ENCODE measurements around the gene ARHGAP15. TPM values are rescaled to one million over a fixed set of nuclear protein-coding genes. Genes with fewer than 3 reads are reported as not detected.
A peak's percentile ranks its signal among the peaks of the same experiment; 100 is the strongest.

Gene ARHGAP15
- total and polyA plus RNA-seq, 7 experiments from 2014 or later, result 164 to 311 (median 201) TPM

GRCh38 chr2:143476336-143477087 is 347.3 kb downstream of the ARHGAP15 start:
- H3K36me3 Mint-ChIP-seq, result peaks cover 5 to 38% (median 24%) of the 10 kb centered on the region in 5 donors
- intact Hi-C loops (cut with micrococcal nuclease), result no loop called here
- ATAC-seq (no peak), DNase-seq (no peak)
- Histone ChIP-seq H3K27ac (ENCODE audit: low read depth, low read length) (no peak overlapping the region), H3K4me1 (ENCODE audit: control insufficient read depth in 2 of 2, insufficient read depth in 2 of 2, low read length in 2 of 2) (no peaks in the 10 kb centered on the region), H3K9me3 (ENCODE audit: control insufficient read depth in 2 of 3, low read length in 3 of 3) (no peaks in the 10 kb centered on the region), H3K36me3 (ENCODE audit: control insufficient read depth in 2 of 3, insufficient read depth in 3 of 3, low read length in 3 of 3) (no peaks in the 10 kb centered on the region), H3K4me3 (ENCODE audit: low read length) (no peak overlapping the region), H3K27me3 (ENCODE audit: control insufficient read depth in 2 of 2, insufficient read depth in 2 of 2, low read length in 2 of 2) (no peaks in the 10 kb centered on the region)
- POLR2A ChIA-PET, result no interaction called here
- H3K27me3 Mint-ChIP-seq, result no peaks in the 10 kb centered on the region
- CTCF ChIA-PET, result interaction anchor here (0.7 kb wide), 1 partner anchor 39 kb away, joined by 3 read pairs; no protein-coding TSS in a partner anchor
- H3K4me3 Mint-ChIP-seq, result no peak overlapping the region
- H3K27ac Mint-ChIP-seq, result peak overlapping the region in 3 of 9 donors; percentile 28 to 61 (median 30)
- H3K4me1 Mint-ChIP-seq, result peaks cover 15 to 63% (median 52%) of the 10 kb centered on the region in 7 donors
- peaks cover 0 to 1% (median 0%) of the 10 kb centered on the region in 11 donors for H3K9me3 Mint-ChIP-seq

GRCh38 chr2:143477714-143478443 is 348.7 kb downstream of the ARHGAP15 start:
- Mint-ChIP-seq H3K27me3 (no peaks in the 10 kb centered on the region), H3K4me1 (peaks cover 10 to 64% (median 43%) of the 10 kb centered on the region in 7 donors), H3K27ac (peak overlapping the region in 2 of 9 donors; percentile 41 to 74), H3K4me3 (no peak overlapping the region), H3K36me3 (peaks cover 5 to 41% (median 16%) of the 10 kb centered on the region in 5 donors), H3K9me3 (peaks cover 0 to 1% (median 0%) of the 10 kb centered on the region in 11 donors)
- ChIA-PET CTCF (no interaction called here), POLR2A (interaction anchor here (0.8 kb wide), 1 partner anchor 11 kb away, joined by 3 read pairs; no protein-coding TSS in a partner anchor)
- no peak overlapping the region for H3K4me3 ChIP-seq (ENCODE audit: low read length)
- H3K4me1 ChIP-seq (ENCODE audit: control insufficient read depth in 2 of 2, insufficient read depth in 2 of 2, low read length in 2 of 2), result no peaks in the 10 kb centered on the region
- intact Hi-C loops (cut with micrococcal nuclease), result no loop called here
- H3K27me3 ChIP-seq (ENCODE audit: control insufficient read depth in 2 of 2, insufficient read depth in 2 of 2, low read length in 2 of 2), result no peaks in the 10 kb centered on the region
- ATAC-seq, result peak; percentile 54
- H3K9me3 ChIP-seq (ENCODE audit: control insufficient read depth in 2 of 3, low read length in 3 of 3), result no peaks in the 10 kb centered on the region
- no peak for DNase-seq
- no peak overlapping the region for H3K27ac ChIP-seq (ENCODE audit: low read depth, low read length)
- no peaks in the 10 kb centered on the region for H3K36me3 ChIP-seq (ENCODE audit: control insufficient read depth in 2 of 3, insufficient read depth in 3 of 3, low read length in 3 of 3)

- Histone ChIP-seq H3K27me3 (ENCODE audit: control insufficient read depth in 2 of 2, insufficient read depth in 2 of 2, low read length in 2 of 2) (no peaks in the 10 kb centered on the region), H3K36me3 (ENCODE audit: control insufficient read depth in 2 of 3, insufficient read depth in 3 of 3, low read length in 3 of 3) (no peaks in the 10 kb centered on the region), H3K4me3 (ENCODE audit: low read length) (no peak overlapping the region), H3K9me3 (ENCODE audit: control insufficient read depth in 2 of 3, low read length in 3 of 3) (no peaks in the 10 kb centered on the region), H3K27ac (ENCODE audit: low read depth, low read length) (no peak overlapping the region), H3K4me1 (ENCODE audit: control insufficient read depth in 2 of 2, insufficient read depth in 2 of 2, low read length in 2 of 2) (no peaks in the 10 kb centered on the region)
- POLR2A ChIA-PET, result no interaction called here
- Mint-ChIP-seq H3K4me1 (peaks cover 6 to 49% (median 31%) of the 10 kb centered on the region in 7 donors), H3K27ac (peak overlapping the region in 3 of 9 donors; percentile 9 to 46 (median 18)), H3K4me3 (no peak overlapping the region), H3K27me3 (no peaks in the 10 kb centered on the region), H3K9me3 (peaks cover 0 to 1% (median 0%) of the 10 kb centered on the region in 11 donors), H3K36me3 (peaks cover 2 to 31% (median 10%) of the 10 kb centered on the region in 5 donors)
- no peak for DNase-seq
- intact Hi-C loops (cut with micrococcal nuclease), result no loop called here
- no peak for ATAC-seq
- CTCF ChIA-PET, result no interaction called here
Observed at GRCh38 chr2:143480086-143480485, 350.9 kb downstream of the ARHGAP15 start.

GRCh38 chr2:143480601-143481236 is 351.5 kb downstream of the ARHGAP15 start:
- Mint-ChIP-seq H3K27me3 (no peaks in the 10 kb centered on the region), H3K4me1 (peaks cover 3 to 49% (median 29%) of the 10 kb centered on the region in 7 donors), H3K27ac (peak overlapping the region in 1 of 9 donors; percentile 43), H3K4me3 (no peak overlapping the region), H3K36me3 (peaks cover 0 to 30% (median 10%) of the 10 kb centered on the region in 5 donors), H3K9me3 (peaks cover 0 to 1% (median 0%) of the 10 kb centered on the region in 11 donors)
- intact Hi-C loops (cut with micrococcal nuclease), result no loop called here
- Histone ChIP-seq H3K27me3 (ENCODE audit: control insufficient read depth in 2 of 2, insufficient read depth in 2 of 2, low read length in 2 of 2) (no peaks in the 10 kb centered on the region), H3K27ac (ENCODE audit: low read depth, low read length) (no peak overlapping the region), H3K4me3 (ENCODE audit: low read length) (no peak overlapping the region), H3K9me3 (ENCODE audit: control insufficient read depth in 2 of 3, low read length in 3 of 3) (no peaks in the 10 kb centered on the region), H3K4me1 (ENCODE audit: control insufficient read depth in 2 of 2, insufficient read depth in 2 of 2, low read length in 2 of 2) (no peaks in the 10 kb centered on the region), H3K36me3 (ENCODE audit: control insufficient read depth in 2 of 3, insufficient read depth in 3 of 3, low read length in 3 of 3) (no peaks in the 10 kb centered on the region)
- DNase-seq (no peak), ATAC-seq (no peak)
- ChIA-PET CTCF (no interaction called here), POLR2A (no interaction called here)

- POLR2A ChIA-PET, result no interaction called here
- ATAC-seq, result no peak
Observed at GRCh38 chr2:143481237-143481623, 352.0 kb downstream of the ARHGAP15 start.

GRCh38 chr2:143481733-143482132 is 352.5 kb downstream of the ARHGAP15 start:
- H3K36me3 ChIP-seq (ENCODE audit: control insufficient read depth in 2 of 3, insufficient read depth in 3 of 3, low read length in 3 of 3), result no peaks in the 10 kb centered on the region
- H3K27me3 Mint-ChIP-seq, result no peaks in the 10 kb centered on the region
- H3K27ac ChIP-seq (ENCODE audit: low read depth, low read length), result no peak overlapping the region
- ChIA-PET POLR2A (no interaction called here), CTCF (interaction anchor here (0.6 kb wide), 1 partner anchor 221 kb away, joined by 4 read pairs; no protein-coding TSS in a partner anchor)
- no peaks in the 10 kb centered on the region for H3K9me3 ChIP-seq (ENCODE audit: control insufficient read depth in 2 of 3, low read length in 3 of 3)
- H3K27me3 ChIP-seq (ENCODE audit: control insufficient read depth in 2 of 2, insufficient read depth in 2 of 2, low read length in 2 of 2), result no peaks in the 10 kb centered on the region
- intact Hi-C loops (cut with micrococcal nuclease), result no loop called here
- H3K4me3 ChIP-seq (ENCODE audit: low read length), result no peak overlapping the region
- H3K4me1 ChIP-seq (ENCODE audit: control insufficient read depth in 2 of 2, insufficient read depth in 2 of 2, low read length in 2 of 2), result no peaks in the 10 kb centered on the region
- H3K9me3 Mint-ChIP-seq, result peaks cover 0 to 1% (median 0%) of the 10 kb centered on the region in 11 donors
- DNase-seq, result no peak
- peak overlapping the region in 2 of 9 donors; percentile 3 to 43 for H3K27ac Mint-ChIP-seq
- H3K4me1 Mint-ChIP-seq, result peaks cover 3 to 50% (median 25%) of the 10 kb centered on the region in 7 donors
- no peak overlapping the region for H3K4me3 Mint-ChIP-seq
- no peak for ATAC-seq
- H3K36me3 Mint-ChIP-seq, result peaks cover 0 to 40% (median 13%) of the 10 kb centered on the region in 5 donors

More at GRCh38 chr2:143481237-143481623, 352.0 kb downstream of the ARHGAP15 start:
- H3K27ac ChIP-seq (ENCODE audit: low read depth, low read length), result no peak overlapping the region
- H3K36me3 ChIP-seq (ENCODE audit: control insufficient read depth in 2 of 3, insufficient read depth in 3 of 3, low read length in 3 of 3), result no peaks in the 10 kb centered on the region
- H3K9me3 ChIP-seq (ENCODE audit: control insufficient read depth in 2 of 3, low read length in 3 of 3), result no peaks in the 10 kb centered on the region
- Mint-ChIP-seq H3K36me3 (peaks cover 0 to 35% (median 11%) of the 10 kb centered on the region in 5 donors), H3K4me3 (no peak overlapping the region), H3K27me3 (no peaks in the 10 kb centered on the region), H3K4me1 (peaks cover 3 to 49% (median 30%) of the 10 kb centered on the region in 7 donors), H3K9me3 (peaks cover 0 to 1% (median 0%) of the 10 kb centered on the region in 11 donors), H3K27ac (no peak overlapping the region)
- H3K27me3 ChIP-seq (ENCODE audit: control insufficient read depth in 2 of 2, insufficient read depth in 2 of 2, low read length in 2 of 2), result no peaks in the 10 kb centered on the region
- no peaks in the 10 kb centered on the region for H3K4me1 ChIP-seq (ENCODE audit: control insufficient read depth in 2 of 2, insufficient read depth in 2 of 2, low read length in 2 of 2)
- H3K4me3 ChIP-seq (ENCODE audit: low read length), result no peak overlapping the region
- intact Hi-C loops (cut with micrococcal nuclease), result no loop called here
- no peak for DNase-seq
- CTCF ChIA-PET, result interaction anchor here (0.6 kb wide), 1 partner anchor 220 kb away, joined by 4 read pairs; no protein-coding TSS in a partner anchor

Measured in naive thymus-derived CD4-positive, alpha-beta T cell (primary cell).